Ovary (tissue), 3 donors: ENCODE results near the gene CRYL1.

Experiments
- CTCF ChIP-seq, 3 donors: fragments of 450-650 bp in 2 of 3; fragments of 200-600 bp in 1 of 3; IDR thresholded peaks; one replicate each; pipeline versions ENCODE4 v1.5.1 to v1.8.0; 2016 to 2022; ENCODE audit warnings: antibody characterized with exemption in 3 of 3, mild to moderate bottlenecking in 1 of 3
- EP300 ChIP-seq: sonication (generic); formaldehyde crosslinking; IDR thresholded peaks from one replicate; pipeline ENCODE4 v1.6.1; 2017; ENCODE audit warnings: antibody characterized with exemption
- donor health status: DM: no; HTN: no; CAD: no.

- TF ChIP-seq CTCF (IDR thresholded peaks at IDR 0.05) (no peak), EP300 (no peak)
These were observed 170.9 kb downstream of the CRYL1 start for GRCh38 chr13:20354722-20355121.
